Activated CD8-positive, alpha-beta memory T cell treated with anti-CD3 and anti-CD28 coated beads, Interleukin-2, amount 50 U/mL, for 1 hour (primary cell): ENCODE measurements around the gene CD180.
A peak's percentile ranks its signal among the peaks of the same experiment; 100 is the strongest.

Source experiments
- DNase-seq: peaks from one replicate; pipeline ENCODE4 v3.0.0-alpha.2; 2020; ENCODE audit errors: extremely low read depth

Gene CD180

DNA sequence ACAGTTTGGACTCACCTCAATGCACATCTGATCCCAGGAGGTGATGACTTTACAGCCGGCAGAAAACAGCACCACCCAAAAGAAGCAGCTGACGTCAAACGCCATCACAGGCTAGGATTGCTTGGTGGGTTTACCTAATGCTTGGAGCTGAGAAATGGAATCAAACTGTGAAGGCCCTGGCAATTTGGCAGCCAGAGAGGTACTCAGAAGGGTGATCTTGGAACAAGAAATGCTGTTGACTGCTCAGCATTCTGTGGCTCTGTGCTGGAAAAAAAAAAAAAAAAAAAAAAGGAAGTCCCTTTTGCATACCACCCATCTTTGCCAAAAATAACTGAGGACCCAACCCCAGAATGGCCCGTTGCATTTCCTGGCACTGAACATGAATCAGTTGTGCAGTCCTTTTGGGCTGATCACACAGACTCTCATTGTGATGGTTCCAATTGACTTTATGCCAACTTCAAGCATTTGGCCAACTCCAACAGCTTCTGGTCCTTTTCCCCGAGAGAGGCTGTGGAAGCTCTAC, at the start of gene CD180:
Gene CD180, minus strand, starts transcription at position 263 of the 523 bp plus-strand sequence. Its CDS starts 158 bp downstream, at position 105.
- no peak for DNase-seq

DNA sequence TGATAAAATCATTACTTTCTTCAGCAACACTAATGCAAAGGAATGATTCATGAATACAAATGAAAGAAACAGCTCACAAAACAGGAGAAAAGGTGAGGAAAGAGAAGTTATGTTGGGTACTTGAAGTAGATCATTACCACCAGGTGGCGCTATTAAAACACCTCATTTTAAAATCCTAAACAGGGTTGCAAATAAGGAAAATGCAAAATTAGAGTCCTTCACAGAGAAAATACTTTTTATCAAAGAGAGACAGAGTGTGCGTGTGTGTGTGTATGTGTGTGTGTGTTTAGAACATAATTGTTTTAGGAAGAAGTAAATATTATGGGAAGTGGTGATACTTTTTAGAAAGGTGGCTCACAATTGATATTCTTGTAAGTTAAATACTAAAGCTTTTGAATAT, 49.5 kb upstream of the CD180 start:
- DNase-seq, result peak; percentile 26

DNA sequence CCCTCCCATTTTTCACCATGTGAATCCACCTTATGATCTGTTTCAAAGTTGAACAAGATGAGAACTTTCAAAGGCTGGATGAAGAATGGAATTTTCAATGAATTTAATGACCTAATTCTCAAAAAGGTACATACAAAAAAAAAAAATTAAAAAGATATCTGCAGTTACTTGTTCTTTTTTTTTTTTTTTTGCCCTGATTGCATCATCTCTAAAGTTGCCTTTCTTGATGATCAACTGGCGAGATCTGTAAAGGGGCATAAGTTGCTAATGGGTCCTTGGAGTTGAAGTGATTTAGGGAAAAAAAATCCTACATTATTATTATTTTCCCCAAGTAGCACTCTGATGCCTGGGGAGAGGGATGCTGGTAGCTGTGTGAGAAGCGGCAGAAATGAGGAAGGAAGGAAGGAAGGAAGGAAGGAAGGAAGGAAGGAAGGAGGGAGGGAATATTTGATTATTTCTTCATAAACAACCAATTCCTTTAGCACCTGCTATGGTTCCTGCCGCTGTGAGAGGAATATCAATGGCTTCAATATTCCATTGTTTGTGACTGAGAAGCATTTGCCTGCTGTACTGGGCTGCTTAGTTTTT, 48.8 kb upstream of the CD180 start:
- DNase-seq, result no peak

DNA sequence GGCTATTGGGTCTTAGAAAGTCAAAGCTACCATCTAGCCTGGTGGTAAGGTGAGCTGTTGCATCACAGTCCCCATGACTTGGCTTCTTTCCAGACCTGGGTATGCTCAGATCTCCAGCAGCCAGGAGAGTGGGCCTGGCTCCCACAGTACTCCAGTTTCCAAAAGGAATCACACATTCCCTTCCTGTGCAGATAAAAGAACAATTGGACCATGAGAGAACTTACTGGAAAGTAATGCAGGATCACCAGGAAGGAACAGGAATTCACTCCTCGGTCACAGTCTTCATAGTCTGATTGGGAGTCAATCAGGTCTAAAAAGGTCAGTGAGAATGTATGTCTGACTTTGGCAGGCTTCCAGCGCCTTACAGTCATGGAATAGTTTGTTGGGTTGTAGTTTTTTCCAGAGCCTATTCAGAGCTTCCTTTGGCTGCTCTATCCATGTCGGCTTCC, 47.8 kb upstream of the CD180 start:
- DNase-seq, result no peak

DNA sequence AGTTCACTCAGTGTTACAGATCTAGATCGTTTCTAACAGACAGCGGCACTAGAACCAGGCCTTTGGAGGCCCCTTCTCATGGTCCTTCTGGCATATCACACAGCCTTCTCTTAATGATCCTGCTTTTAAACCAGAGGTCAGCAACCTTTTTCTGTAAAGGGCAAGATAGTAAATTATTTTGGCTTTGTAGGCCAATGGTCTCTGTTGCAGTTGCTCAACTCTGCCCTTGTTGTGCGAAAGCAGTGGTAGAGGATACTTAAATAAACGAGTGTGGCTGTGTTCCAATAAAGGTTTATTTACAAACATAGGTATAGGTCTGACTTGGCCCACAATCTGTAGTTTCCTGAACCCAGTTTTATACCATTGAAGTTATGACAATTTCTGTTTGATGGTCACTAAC, 47.3 kb upstream of the CD180 start:
- no peak for DNase-seq

DNA sequence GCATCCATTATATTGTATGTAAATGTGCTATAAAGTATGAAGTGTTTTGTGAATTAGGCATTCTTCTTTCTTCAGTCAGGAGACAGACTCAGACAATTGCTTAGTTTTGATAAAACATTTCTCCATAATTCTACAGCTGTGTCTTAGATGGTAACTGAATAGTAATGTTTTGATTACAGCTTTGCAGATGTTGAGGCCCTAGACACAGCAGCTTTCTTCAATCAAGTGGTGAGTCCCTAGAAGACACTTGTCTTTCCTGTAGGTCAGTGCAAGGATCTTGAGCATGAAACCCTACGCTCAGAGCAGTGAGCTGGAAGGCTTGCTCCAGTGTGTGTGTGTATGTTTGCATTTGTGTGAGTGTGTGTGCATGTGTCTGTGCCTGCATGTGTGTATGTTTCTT, 46.8 kb upstream of the CD180 start:
- no peak for DNase-seq

DNA sequence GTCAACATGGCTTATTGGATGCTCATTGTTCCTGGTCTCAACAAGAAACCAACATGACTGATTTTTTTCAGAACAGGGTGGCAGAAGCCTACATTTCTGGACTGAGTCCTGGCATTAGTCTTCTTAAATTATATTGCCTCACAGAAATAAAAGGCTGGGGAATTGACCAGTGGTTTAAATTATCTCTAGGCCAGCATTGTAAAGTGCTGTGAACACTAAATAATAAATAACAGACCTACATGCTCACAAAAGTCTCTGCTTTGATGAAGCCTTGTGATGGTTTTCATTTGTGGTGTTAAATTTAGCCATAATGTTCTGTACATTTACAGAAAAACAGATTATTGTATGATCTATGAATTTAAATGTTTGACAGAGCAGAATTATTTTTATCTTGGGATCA, 44.7 kb upstream of the CD180 start:
- no peak for DNase-seq

DNA sequence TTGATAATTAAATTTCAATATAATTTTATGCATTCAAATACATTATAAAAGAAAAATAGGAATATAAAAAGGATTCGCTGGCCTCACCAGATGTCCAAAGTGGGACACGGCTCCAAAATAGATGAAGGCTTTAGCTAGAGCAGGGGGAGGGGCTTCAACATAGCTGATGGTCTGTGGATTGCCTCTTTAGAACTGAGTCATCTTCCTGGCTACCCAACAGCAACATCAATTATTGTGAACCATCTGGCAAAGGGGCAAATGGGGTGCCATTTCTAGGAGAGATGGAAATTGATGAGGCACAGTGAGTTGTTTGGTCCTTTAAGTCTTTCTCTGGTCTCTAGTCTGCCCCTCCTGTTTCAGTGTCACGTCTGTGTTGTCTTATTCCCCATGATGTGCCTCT, 44.2 kb upstream of the CD180 start:
- DNase-seq, result no peak

DNA sequence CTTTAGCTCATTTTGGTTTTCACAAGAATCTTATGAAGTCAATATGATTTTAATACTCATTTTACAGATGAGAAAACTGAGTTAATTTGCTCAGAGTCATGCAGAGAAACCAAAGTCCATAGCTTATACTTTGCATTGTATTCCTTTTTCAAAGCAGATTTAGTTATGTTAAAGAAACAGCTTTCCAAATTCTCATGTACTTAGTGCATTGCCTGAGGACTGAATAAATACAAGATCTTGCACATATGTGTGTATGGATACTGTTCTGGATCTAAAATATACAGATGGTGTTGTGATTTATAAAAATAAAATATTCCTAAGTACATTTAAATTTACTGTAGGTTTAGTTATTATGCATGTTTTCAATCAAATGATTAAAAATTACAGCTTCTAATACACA, 43.5 kb upstream of the CD180 start:
- no peak for DNase-seq

DNA sequence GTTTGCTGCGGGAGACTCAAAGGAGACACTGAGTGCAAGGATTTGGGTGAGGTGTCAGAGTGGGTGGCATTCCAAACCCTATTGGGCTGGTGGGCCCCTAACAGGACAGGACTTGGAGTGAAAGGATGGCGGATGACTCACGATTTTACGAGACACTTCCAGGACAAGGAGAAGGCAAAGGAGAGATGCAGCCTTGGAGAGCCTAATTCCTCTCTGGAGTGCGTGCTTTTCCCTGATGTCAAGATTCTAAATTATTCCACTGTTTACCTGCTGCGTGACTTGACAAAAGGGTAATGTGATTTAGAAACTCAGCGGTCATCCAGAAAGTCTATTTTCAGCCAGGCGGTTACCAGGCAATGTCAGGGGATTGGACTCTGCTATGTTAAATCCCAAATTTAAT, 41.6 kb upstream of the CD180 start:
- DNase-seq, result no peak

DNA sequence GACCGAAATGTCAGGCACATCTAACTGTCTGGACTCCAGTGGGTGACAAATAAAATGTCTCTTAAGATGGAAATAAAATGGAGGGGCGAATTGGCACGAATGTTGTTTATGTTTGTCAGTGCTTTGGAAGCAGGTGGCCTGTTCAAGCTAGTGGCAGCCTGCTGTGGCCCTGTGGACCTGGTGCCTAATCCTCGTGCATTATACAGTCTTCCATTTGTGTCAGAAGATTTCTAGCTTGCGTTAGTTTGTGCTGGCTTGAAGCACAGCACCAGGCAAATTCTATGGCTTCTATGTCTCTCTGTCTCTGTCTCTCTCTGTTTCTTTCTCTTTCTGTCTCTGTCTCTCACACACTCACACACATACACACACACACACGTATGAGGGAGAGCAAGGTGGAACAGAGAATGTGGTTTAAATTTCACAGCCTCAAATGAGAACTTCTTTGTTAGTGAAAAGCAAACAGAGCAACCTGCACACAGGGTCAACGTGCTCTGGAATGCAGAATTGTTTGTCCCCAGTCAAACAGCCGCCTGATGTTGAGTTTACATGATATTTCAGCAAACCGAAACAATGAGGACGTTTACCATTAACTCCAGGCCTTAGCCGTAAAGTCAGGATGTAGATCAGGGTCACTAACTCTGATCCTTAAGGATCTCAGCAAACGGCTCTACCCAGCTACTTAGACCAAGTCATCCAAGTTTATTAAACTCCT, 39.0 kb upstream of the CD180 start:
- no peak for DNase-seq

DNA sequence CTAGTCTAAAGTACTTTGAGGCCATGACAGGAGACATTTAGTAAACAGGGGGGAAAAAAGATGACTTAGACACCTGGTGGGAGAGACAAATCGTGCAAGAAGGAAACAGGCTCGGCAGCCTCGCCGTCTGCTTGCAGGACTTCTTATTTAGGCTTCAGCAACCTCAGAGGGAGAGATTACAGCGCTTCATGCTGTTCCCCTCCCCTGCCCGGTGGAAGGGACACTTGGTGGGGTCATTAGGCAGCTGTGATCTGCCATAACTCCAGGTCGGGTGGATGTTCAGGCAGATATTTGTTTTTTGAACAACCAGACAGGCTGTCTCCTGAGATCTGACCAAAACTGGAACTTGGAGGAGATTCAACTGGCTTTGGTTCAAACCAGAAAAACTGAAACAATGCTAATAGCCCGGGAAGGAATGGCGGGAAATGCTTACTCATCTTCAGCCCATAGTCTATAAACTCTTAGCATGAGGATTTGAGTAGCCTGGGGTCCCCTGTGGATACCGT, 38.1 kb upstream of the CD180 start:
- DNase-seq, result no peak

DNA sequence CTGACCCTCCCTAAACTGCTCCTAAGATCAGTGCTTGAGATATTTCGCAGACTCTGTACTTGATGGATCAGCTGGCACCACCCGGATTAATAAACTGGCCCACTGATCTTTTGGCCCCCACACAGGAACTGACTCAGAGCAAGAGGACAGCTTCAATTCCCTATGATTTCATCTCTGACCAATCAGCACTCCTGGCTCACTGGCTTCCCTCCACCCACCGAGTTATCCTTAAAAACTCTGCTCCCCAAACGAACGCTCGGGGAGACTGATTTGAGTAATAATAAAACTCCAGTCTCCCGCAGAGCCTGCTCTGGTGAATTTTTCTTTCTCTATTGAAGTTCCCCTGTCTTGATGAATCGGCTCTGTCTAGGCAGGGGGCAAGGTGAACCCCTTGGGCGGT, 36.5 kb upstream of the CD180 start:
- DNase-seq, result no peak

DNA sequence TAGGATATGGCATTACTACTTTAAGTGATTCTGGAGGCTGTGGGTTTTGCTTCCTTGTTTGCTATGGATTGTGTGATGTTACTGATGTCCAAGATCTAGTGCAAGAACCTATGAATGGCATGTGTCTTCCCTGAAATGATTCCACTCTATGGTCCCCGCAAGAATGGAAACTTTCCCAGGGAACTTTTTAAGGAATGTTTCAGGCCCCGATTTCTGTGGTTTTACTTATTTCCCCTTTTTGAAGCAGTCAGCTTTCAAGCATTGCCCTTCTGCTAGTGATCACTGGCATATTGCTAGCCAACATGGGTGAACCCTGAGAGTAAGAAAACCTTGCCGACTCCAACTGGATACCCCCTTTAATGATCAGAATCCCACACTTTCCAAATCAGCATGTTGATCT, 26.6 kb upstream of the CD180 start:
- DNase-seq, result no peak

DNA sequence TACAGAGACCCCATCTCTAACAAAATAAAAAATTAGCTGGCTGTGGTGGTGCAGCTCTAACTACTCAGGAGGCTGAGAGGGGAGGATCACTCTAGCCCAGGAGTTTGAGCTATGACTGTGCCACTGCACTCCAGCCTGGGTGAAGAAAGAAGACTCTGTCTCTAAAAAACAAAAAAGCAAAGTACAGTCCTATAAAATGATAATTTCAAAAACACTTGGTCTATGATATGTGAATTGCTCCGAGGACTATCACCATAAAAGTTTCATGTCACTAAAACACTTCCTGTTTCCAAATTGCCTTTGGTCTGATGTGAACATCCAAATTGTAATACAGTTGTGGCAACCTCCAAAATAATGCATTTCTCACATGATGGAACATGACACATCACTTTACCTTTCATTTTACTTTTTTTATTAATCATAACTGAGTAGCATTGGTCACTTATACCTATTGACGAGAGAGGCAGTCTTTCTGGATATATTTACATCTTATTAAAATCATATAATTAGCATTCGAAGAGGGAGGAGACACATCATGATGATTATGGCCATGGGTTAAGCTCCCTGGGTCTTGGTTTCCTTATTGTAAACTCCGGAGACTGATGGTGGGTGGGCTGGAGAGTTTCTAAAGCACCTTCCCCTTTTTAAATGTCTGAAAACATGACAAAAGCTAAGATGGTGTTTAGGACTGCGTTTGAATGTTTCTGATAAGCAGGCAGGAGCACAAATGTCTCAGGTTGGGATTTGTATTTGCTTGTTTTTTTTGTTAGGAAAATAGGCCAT, 25.8 kb upstream of the CD180 start:
- DNase-seq, result no peak

DNA sequence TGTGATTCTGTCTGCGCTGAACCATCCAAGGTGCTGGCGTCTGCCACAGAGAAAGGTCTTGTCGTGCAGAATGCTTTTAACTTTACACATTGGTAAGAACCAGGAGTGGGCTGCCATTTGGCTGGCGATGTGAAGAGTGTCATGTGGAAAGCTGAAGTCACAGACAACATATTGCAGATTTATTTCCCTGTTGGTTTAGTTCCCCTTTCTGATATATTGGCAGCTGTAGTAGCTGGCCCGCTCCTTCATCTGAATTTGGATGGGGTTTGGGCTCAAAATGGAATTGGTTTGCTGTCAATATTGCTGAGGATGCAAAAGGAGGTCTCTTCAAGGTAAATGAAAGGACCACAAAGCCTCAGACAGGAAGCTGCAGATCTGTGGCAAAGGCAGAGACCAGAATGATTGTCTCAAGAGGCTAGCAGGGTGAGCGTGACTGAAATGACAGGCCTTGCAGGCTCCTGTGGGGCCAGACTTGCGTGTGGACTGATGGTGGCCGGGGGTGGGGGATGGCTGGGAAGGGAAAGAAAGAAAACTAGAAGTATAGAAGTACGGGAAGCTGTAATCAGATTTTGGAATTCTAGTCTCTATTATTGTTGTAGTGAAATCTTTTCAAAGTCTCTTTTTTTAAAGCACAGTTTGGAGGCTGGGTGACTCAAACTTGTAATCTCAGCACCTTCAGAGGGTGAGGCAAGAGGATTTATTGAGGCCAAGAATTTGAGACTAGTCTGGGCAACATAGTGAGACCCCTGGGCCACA, 25.1 kb upstream of the CD180 start:
- DNase-seq, result no peak

DNA sequence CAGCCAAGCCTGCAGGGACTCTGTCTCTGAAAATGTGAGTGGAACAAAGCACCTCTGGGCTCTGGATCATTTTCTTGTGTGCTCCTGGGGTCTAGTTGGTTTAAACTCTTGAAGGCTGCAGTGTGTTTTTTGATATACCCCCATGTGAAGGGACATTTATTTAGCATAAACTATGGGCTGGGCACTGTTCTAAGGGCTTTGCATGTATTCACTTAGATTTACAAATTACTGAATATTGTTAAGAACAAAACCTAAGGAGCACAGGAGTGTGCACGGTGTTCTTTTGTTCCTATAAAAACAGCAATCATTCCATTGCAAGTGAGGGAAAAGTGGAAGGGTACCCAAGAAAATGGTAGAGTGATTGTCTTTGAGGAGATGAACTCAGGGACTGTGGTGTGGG, 20.0 kb upstream of the CD180 start:
- DNase-seq, result no peak

DNA sequence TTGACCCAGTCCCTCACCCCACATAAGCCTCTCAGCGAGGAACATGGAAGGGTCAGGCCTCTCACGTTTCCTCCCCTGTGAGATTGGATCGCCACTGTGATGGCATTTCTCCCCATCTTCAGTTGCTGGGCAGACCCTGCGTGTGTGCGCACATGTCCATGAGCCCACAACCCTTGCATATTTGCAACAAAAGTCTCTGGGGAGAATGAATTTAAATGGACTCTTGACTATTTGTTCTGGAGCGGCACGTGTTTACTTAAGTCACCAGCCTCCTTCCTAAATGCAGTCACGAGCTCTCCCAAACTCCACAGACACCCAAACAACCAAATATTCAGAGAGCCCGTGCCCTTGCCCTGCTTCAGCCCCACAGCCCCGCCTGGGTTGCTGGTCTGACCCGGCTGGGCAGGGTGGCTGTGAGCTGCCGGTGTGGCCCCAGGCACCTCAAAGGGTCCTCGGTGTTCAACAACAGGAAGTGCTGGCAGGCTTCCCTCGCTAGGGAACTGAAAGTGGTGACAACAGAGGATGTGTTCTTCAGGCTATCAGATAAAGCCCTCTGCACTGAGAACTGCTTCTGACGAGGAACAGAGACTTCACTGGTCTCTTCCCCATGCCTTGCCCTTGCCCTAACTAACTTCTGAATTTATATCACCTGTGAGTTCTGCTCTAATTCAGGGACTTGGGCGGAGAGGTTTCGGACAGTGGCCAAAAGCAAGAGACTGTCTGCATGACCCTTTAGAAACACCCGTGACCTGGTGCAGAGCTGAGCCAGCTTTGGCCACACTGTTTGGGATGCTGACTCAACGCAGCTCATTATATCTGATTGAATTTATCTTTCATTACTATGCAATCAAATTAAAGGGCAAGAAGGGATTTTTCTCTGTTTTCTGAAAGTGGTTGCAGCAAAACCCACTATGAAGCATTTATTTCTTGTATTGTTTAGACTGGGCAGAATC, 19.2 kb upstream of the CD180 start:
- no peak for DNase-seq

DNA sequence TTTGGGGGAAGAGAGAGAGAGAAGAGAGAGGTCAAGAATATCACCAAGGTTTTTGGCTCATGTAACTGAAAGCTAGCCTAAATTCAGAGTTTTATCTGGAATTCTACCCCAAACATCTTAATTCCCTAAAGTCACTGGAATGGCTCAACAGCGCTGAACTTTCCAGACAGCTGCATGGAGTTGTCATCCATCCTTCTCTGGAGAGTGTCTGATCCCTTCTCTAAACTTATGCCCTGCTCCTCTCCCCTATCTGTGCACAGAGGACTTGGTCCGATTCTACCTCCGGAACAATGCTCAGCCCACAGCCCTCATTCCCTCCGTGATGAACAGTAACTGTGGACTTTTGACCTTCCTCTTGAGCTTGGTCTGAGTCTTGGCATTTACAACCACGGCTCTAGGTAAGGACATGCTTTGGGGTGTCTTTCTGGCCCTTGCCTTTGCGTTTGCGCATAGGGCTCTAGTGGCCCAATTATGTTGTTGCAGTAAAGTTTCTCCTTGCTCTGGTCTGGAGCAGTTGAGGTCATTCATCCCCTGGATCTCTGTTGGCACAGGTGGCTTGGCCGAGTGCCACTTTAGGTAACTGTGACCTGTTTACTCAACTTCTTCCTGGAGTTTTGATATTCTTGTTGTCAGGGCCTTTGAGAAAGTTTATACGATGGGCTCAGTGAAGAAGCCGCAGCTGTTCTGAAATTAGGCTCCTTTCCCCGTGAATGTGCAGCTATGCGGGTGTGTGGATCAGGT, 18.3 kb upstream of the CD180 start:
- DNase-seq, result no peak

DNA sequence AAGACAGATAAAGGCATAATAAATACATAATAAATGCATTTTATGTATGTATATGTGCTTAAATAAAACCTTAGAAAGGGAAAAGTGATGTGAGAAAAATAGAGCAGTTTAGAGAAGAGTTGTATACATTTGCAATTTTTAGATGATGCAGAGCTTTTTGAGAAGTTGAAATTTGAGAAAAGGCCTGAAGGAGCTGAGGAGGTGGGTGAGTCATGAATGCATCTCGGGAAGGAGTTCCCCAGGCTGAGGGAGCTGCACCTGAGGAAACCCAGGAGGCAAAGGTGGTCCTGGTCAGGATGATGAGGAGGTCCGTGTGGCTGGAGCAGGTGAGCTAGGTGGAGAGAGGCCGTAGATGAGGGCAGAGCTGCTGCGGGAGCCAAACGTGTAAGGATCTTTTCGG, 17.4 kb upstream of the CD180 start:
- DNase-seq, result no peak
